Esophagus mucosa (tissue), 1 donor: ENCODE results near the gene CNOT10. TPM values are rescaled to one million over a fixed set of nuclear protein-coding genes. Genes with fewer than 3 reads are reported as not detected.

Experiments used
- ATAC-seq: fragments of 200-7000 bp; cut with Tn5 transposase; one replicate; pipeline ENCODE4 v1.9.1; 2020
- total RNA-seq: library from RNA; stranded (reverse); gene quantifications from one replicate; pipeline ENCODE4 v1.2.4, GENCODE V29; 2023
- donor health status: DM: yes; HTN: yes; CAD: no.

Gene CNOT10
- total RNA-seq, 1 donor from 2014 or later: 25.7 TPM

DNA sequence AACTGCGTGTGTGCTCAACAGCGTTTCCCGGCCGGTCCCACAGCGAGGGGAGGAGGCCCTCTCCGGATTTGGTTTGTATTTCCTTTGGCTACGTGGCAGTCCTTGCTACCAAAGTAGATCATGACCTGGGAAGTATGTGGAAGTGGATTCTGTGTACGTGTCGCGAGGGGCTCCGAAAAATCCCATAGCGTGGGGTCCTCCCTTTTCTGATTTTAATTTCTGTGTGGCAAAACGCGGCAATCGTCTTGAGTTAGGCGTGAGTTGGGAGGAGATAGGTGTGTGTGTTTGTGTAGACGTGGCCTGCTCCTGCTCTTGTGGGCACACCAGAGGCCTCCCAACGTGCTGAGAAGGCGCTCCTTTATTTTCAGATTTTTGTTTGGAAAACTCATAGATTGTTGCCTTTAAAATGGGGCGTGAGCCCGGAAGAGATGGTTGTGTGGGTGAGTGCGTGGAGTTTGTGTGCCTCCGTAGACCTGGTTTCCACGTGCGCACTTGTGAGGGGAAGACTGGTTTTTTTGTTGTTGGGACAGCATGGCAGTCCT, 134.1 kb downstream of the CNOT10 start:
- ATAC-seq: no peak

DNA sequence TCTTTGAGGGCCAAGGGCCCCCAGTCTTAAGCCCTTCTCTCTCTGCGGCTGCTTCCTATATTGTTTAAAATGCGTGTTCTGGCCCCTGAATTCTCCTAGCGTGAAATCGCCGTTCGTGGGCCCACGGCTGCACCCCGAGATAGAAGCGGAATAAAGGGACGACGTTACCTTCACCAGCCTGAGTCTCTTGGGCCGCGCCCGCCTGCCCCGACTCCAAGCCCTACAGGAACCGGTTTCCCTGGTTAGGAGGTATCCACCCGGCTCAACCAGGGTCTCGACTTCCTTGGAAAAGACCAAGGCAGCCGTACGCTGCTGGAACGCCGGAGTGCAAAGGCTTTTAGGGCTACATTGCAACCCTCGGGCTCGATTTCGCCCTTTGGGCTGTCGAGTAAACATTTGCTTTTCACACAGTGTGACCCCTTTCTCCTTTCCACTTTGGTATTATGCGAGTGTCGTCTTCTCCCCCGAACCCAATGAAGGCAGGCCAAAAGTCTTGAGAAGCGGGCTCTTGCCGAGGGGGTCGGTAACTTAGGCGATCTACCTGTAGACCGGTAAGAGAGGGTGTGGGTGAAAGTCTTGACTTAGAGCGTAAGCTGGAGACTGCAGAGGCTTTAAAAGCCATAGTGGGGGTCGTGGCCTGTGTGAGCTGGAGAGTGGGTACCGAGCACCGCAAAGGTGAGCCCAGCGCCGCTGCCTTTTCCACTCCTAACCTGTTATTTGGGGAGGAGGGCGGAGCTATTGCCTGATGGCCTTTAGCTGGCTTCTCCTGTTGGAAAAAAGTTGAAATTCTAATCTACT, 134.8 kb downstream of the CNOT10 start:
- ATAC-seq: no peak

- no peak for ATAC-seq
Observed at GRCh38 chr3:32820430-32820829, 135.4 kb downstream of the CNOT10 start.

- ATAC-seq: no peak
Observed at GRCh38 chr3:32820971-32821685, 136.1 kb downstream of the CNOT10 start.

DNA sequence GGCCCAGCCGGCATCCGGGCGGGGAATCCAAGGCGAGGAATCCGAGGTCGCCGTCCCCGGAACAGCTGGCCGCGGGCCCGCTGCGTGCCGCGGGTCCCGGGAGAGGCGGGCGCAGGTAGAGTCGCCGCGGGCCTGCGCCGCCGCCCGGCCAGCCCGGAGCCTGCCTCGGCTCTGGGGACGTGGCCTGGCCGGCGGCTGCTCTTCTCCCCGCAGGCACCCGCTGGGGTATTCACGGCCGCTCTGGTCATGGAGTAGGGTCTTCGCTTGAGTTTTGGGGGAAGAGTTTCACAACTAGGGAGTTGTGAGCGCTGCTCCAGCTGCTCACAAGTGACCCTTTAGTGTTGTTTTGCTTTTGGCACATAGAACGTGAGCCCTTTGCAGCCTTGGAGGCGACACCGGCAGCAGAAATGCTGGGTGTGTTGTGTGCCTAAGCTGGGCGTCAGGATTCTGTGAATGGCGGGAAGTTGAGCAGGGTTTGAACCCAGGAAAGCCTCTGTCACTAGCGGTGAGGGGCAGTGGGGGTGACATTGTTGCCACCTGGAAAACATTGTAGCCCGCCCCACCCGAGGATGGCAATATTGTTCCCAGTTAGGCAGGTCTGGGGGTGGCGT, 136.8 kb downstream of the CNOT10 start:
- ATAC-seq: no peak

- no peak for ATAC-seq
Observed at GRCh38 chr3:32822609-32823498, 137.9 kb downstream of the CNOT10 start.

Other genes with a start within 250 kb of the CNOT10 start
- 28.0 TPM for gene CMTM6, start 182.3 kb upstream of the CNOT10 start, total RNA-seq
- 21.3 TPM for gene DYNC1LI1, start 114.3 kb upstream of the CNOT10 start, total RNA-seq
- gene TRIM71, start 132.8 kb downstream of the CNOT10 start, total RNA-seq: not detected